ENCODE results near the gene XAGE2.

Gene XAGE2

DNA sequence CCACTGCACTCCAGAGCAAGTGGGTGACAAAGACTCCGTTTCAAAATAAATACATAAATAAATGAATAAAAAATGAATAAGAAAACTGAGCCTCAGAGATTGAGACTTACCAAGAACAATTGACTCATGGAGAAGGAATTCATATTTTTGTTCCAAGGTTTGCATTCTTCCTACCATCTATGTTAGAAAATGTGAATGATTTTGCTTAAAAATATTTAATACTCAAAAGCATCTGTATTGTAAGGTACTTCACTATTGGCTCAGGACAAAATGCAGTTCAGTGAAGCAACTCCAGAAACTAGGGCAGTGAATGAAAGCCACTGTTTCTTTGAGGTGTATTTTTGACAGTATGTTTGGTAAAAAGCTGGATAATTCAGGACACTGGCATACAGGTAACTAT is 54.1 kb downstream of the XAGE2 start:
- Histone ChIP-seq H4K20me1 (ENCODE audit: low read depth, low read length) (no peaks in the 10 kb centered on the region), H3K9me3 (ENCODE audit: insufficient read depth, low read length) (no peaks in the 10 kb centered on the region), H3K4me2 (ENCODE audit: low read depth, low read length, poor library complexity, severe bottlenecking) (no peak overlapping the region), H3K9ac (ENCODE audit: low read length) (no peak overlapping the region), H2AFZ (ENCODE audit: low read depth, low read length, severe bottlenecking) (no peak overlapping the region), H3K27ac (ENCODE audit: low read depth, low read length) (no peak overlapping the region), H3K4me3 (ENCODE audit: insufficient read depth, low read length, poor library complexity, severe bottlenecking) (no peak overlapping the region), H3K9me2 (replicated peaks; ENCODE audit: insufficient read depth, low read length) (no peaks in the 10 kb centered on the region), H3F3A (ENCODE audit: insufficient read depth) (no peaks in the 10 kb centered on the region), H3K36me3 (ENCODE audit: low read length) (no peaks in the 10 kb centered on the region), H3K79me2 (ENCODE audit: insufficient read depth, low read length) (no peaks in the 10 kb centered on the region), H3K27me3 (ENCODE audit: low read length) (no peaks in the 10 kb centered on the region)
- no peak for TF ChIP-seq EZH2phosphoT487 (conservative IDR thresholded peaks at IDR 0.05; ENCODE audit: low read length)
- no peak for TF ChIP-seq CTCF (IDR thresholded peaks at IDR 0.05; ENCODE audit: insufficient read depth, low read length, poor library complexity, severe bottlenecking)

- H3K79me2 ChIP-seq (ENCODE audit: insufficient read depth, low read length) = no peaks in the 10 kb centered on the region
- no peaks in the 10 kb centered on the region for H3K9me3 ChIP-seq (ENCODE audit: insufficient read depth, low read length)
- no peak overlapping the region for H3K4me3 ChIP-seq (ENCODE audit: insufficient read depth, low read length, poor library complexity, severe bottlenecking)
- no peaks in the 10 kb centered on the region for H3K9me2 ChIP-seq (replicated peaks; ENCODE audit: insufficient read depth, low read length)
- H4K20me1 ChIP-seq (ENCODE audit: low read depth, low read length) = no peaks in the 10 kb centered on the region
- TF ChIP-seq EZH2phosphoT487 (conservative IDR thresholded peaks at IDR 0.05; ENCODE audit: low read length) (no peak), CTCF (IDR thresholded peaks at IDR 0.05; ENCODE audit: insufficient read depth, low read length, poor library complexity, severe bottlenecking) (no peak)
- H2AFZ ChIP-seq (ENCODE audit: low read depth, low read length, severe bottlenecking) = no peak overlapping the region
- no peak overlapping the region for H3K9ac ChIP-seq (ENCODE audit: low read length)
- no peaks in the 10 kb centered on the region for H3F3A ChIP-seq (ENCODE audit: insufficient read depth)
- H3K4me2 ChIP-seq (ENCODE audit: low read depth, low read length, poor library complexity, severe bottlenecking) = no peak overlapping the region
- H3K27me3 ChIP-seq (ENCODE audit: low read length) = no peaks in the 10 kb centered on the region
- H3K27ac ChIP-seq (ENCODE audit: low read depth, low read length) = no peak overlapping the region
- no peaks in the 10 kb centered on the region for H3K36me3 ChIP-seq (ENCODE audit: low read length)
Measured at GRCh38 chrX:52424656-52425055, 55.8 kb downstream of the XAGE2 start.
